Esophagus muscularis mucosa (tissue), 4 donors: ENCODE results near the gene ANTXR1. TPM values are rescaled to one million over a fixed set of nuclear protein-coding genes. Genes with fewer than 3 reads are reported as not detected.

ENCODE experiments used
- DNase-seq: peaks from one replicate; pipeline ENCODE4 v3.0.0-alpha.2; 2017; ENCODE audit errors: extremely low spot score
- H3K27ac ChIP-seq, 4 donors: fragments of 200-600 bp; sonication (generic); replicated peaks in 1 of 4; 1 replicate in 3 of 4; 2 replicates in 1 of 4; pipeline ENCODE4 v1.5.1; 2016 to 2019; ENCODE audit warnings: mild to moderate bottlenecking in 1 of 4
- H3K27me3 ChIP-seq, 4 donors: fragments of 200-600 bp; sonication (generic); one replicate each; pipeline versions ENCODE4 v1.5.1 to v1.6.0; 2016 to 2019
- H3K36me3 ChIP-seq, 4 donors: fragments of 200-600 bp; sonication (generic); one replicate each; pipeline ENCODE4 v1.5.1; 2016 to 2019
- H3K4me1 ChIP-seq, 4 donors: fragments of 200-600 bp; sonication (generic); one replicate each; pipeline ENCODE4 v1.5.1; 2016 to 2019
- H3K4me3 ChIP-seq, 4 donors: fragments of 200-600 bp; sonication (generic); 1 replicate in 2 of 4; 2 replicates in 2 of 4; pipeline ENCODE4 v1.5.1; 2016 to 2019; ENCODE audit warnings: mild to moderate bottlenecking in 4 of 4, moderate library complexity in 1 of 4
- H3K9me3 ChIP-seq, 4 donors: fragments of 200-600 bp; sonication (generic); 1 replicate in 3 of 4; 2 replicates in 1 of 4; pipeline ENCODE4 v1.5.1; 2016 to 2019
- CTCF ChIP-seq, 3 experiments: fragments of 200-600 bp in 2 of 3; fragments of 450-650 bp in 1 of 3; sonication (generic) in 2 of 3; IDR thresholded peaks; one replicate each; pipeline ENCODE4 v1.5.1; 2017 to 2019; ENCODE audit warnings: antibody characterized with exemption in 3 of 3, mild to moderate bottlenecking in 2 of 3, moderate library complexity in 1 of 3
- EP300 ChIP-seq: sonication (generic); formaldehyde crosslinking; IDR thresholded peaks from one replicate; pipeline ENCODE4 v1.6.1; 2017; ENCODE audit warnings: antibody characterized with exemption
- POLR2A ChIP-seq: fragments of 450-650 bp; IDR thresholded peaks from one replicate; pipeline ENCODE4 v1.6.1; 2017; ENCODE audit warnings: antibody characterized with exemption, moderate library complexity, mild to moderate bottlenecking, low read depth
- POLR2AphosphoS5 ChIP-seq, 2 donors: sonication (generic); formaldehyde crosslinking; IDR thresholded peaks; one replicate each; pipeline ENCODE4 v1.6.1; 2017; ENCODE audit warnings: antibody characterized with exemption in 2 of 2
- WGBS: methylation state at CpG from one replicate; pipeline ENCODE4 v1.1.5; 2018; 5-methylcytosine and 5-hydroxymethylcytosine counted together
- intact Hi-C: fragments of 100-400 bp; cut with DNase I; formaldehyde crosslinking; loops from one replicate; pipeline ENCODE4 v1.15.1; 2023
- total RNA-seq, 4 donors: library from RNA; depleted of rRNA; stranded (reverse); fragments of >200 nt; gene quantifications; one replicate each; pipeline versions ENCODE4 v1.1.0 to v1.2.1, GENCODE V29; 2016

ANTXR1 gene
- total RNA-seq, 4 donors from 2014 or later, result 74.6 to 115 (median 92.1) TPM

- peaks cover 0 to 32% (median 23%) of the 10 kb centered on the region in 4 donors for H3K4me1 ChIP-seq
- H3K9me3 ChIP-seq, result no peaks in the 10 kb centered on the region
- H3K4me3 ChIP-seq, result no peak overlapping the region
- no peak overlapping the region for H3K27ac ChIP-seq
- intact Hi-C loops, result no loop called here
- TF ChIP-seq POLR2A (no peak), POLR2AphosphoS5 (IDR thresholded peaks at IDR 0.05) (no peak), CTCF (IDR thresholded peaks at IDR 0.05) (no peak), EP300 (no peak)
- no peak for DNase-seq
- H3K36me3 ChIP-seq, result peaks cover 0 to 4% (median 0%) of the 10 kb centered on the region in 4 donors
- no peaks in the 10 kb centered on the region for H3K27me3 ChIP-seq
- WGBS, result 82% methylated on average over 2 of the region's 2 CpGs
Observed at GRCh38 chr2:69053416-69053965, 40.5 kb downstream of the ANTXR1 start.

GRCh38 chr2:69054431-69054830, 41.5 kb downstream of the ANTXR1 start:
- intact Hi-C loops, result no loop called here
- Histone ChIP-seq H3K27me3 (no peaks in the 10 kb centered on the region), H3K27ac (peak overlapping the region in 1 of 4 donors; percentile 18), H3K4me1 (peaks cover 0 to 32% (median 23%) of the 10 kb centered on the region in 4 donors), H3K4me3 (no peak overlapping the region), H3K9me3 (no peaks in the 10 kb centered on the region), H3K36me3 (peaks cover 0 to 4% (median 0%) of the 10 kb centered on the region in 4 donors)
- TF ChIP-seq CTCF (IDR thresholded peaks at IDR 0.05), result no peak
- TF ChIP-seq EP300, result no peak
- no peak for TF ChIP-seq POLR2AphosphoS5 (IDR thresholded peaks at IDR 0.05)
- TF ChIP-seq POLR2A, result no peak
- 89% methylated on average over 2 of the region's 2 CpGs for WGBS
- no peak for DNase-seq

GRCh38 chr2:69055688-69056470, 42.9 kb downstream of the ANTXR1 start:
- WGBS, result 93% methylated on average over 2 of the region's 2 CpGs
- DNase-seq, result no peak

GRCh38 chr2:69057660-69058059, 44.7 kb downstream of the ANTXR1 start:
- intact Hi-C loops, result no loop called here
- Histone ChIP-seq H3K27me3 (no peaks in the 10 kb centered on the region), H3K36me3 (peaks cover 0 to 4% (median 0%) of the 10 kb centered on the region in 4 donors), H3K4me3 (no peak overlapping the region), H3K27ac (peak overlapping the region in 2 of 4 donors; percentile 3 to 5), H3K4me1 (peaks cover 24 to 63% (median 53%) of the 10 kb centered on the region in 4 donors), H3K9me3 (no peaks in the 10 kb centered on the region)
- WGBS, result 56% methylated on average over 3 of the region's 3 CpGs
- TF ChIP-seq CTCF (IDR thresholded peaks at IDR 0.05) (no peak), POLR2AphosphoS5 (IDR thresholded peaks at IDR 0.05) (no peak), EP300 (no peak), POLR2A (no peak)
- no peak for DNase-seq

More at GRCh38 chr2:69055688-69056470, 42.9 kb downstream of the ANTXR1 start:
- Histone ChIP-seq H3K4me1 (peaks cover 10 to 45% (median 35%) of the 10 kb centered on the region in 4 donors), H3K4me3 (no peak overlapping the region), H3K36me3 (peaks cover 0 to 4% (median 0%) of the 10 kb centered on the region in 4 donors), H3K27ac (no peak overlapping the region), H3K27me3 (no peaks in the 10 kb centered on the region), H3K9me3 (no peaks in the 10 kb centered on the region)
- TF ChIP-seq POLR2AphosphoS5 (IDR thresholded peaks at IDR 0.05) (no peak), CTCF (IDR thresholded peaks at IDR 0.05) (no peak), EP300 (no peak), POLR2A (no peak)
- intact Hi-C loops, result no loop called here
